ENCODE data around the gene NSL1.

DNA sequence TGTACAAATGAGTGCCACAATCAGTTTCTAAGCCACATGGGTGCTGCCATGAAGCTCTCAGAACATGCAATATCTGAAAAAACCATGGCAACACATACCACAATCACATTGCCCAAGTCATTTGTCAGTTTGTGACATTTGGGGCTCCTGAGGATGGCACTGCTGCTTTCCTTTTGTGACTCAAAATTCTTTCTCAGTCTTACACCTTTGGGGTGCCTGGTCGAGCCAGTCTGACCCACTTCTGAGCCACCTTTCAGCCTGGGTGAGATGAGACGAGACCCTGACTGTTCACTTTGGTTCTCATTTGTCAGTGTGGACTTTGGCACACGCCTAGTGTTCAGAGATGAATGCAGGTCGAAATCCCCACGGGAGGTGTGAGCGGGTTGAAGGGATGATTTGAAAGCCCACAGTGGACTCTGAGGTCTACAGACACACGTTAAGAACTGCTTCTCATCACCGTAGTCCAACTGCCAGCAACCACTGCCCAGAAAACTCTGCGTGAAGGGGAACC lies 100.0 kb downstream of the NSL1 start:
- TF ChIP-seq HLTF (IDR thresholded peaks at IDR 0.05) (no peak), BRCA1 (IDR thresholded peaks at IDR 0.05) (no peak), BRCA1 (CRISPR knock-in tag; IDR thresholded peaks at IDR 0.05) (no peak), ZNF639 (CRISPR knock-in tag; conservative IDR thresholded peaks at IDR 0.05 in 1 of 2, IDR thresholded peaks at IDR 0.05 in 1 of 2) (no peak), MXI1 (IDR thresholded peaks at IDR 0.05; ENCODE audit: low read depth, low read length) (no peak)

All from K562 (cell line).